K562 (cell line): ENCODE data around the gene APEX1. TPM values are rescaled to one million over a fixed set of nuclear protein-coding genes. Genes with fewer than 3 reads are reported as not detected.

Source experiments
- CREB1 ChIP-seq, 2 experiments: sonication (generic) in 1 of 2; formaldehyde crosslinking in 1 of 2; IDR thresholded peaks; 2 replicates each; pipeline versions ENCODE4 v1.6.1 to v1.8.0; 2012 to 2022; ENCODE audit warnings: inconsistent platforms in 1 of 2, mild to moderate bottlenecking in 1 of 2, missing genetic modification reagents in 1 of 2, moderate library complexity in 1 of 2
- GABPB2 ChIP-seq: fragments of 250-450 bp; sonication (Bioruptor Pico); conservative IDR thresholded peaks from 2 replicates; pipeline ENCODE4 v1.5.1; 2021; ENCODE audit warnings: mild to moderate bottlenecking
- NCOA6 ChIP-seq: fragments of 450-650 bp; IDR thresholded peaks from 2 replicates; pipeline ENCODE4 v1.6.1; 2017; ENCODE audit warnings: mild to moderate bottlenecking
- NFE2L1 ChIP-seq: fragments of 450-650 bp; IDR thresholded peaks from 2 replicates; pipeline ENCODE4 v1.6.1; 2016; ENCODE audit warnings: missing genetic modification characterization, low read depth, mild to moderate bottlenecking, missing compliant biosample characterization, moderate library complexity, borderline replicate concordance
- POLR2AphosphoS2 ChIP-seq: IDR thresholded peaks from 2 replicates; pipeline ENCODE4 v1.6.1; 2012; ENCODE audit warnings: low read length, improper control_type of control experiment
- PTBP1 ChIP-seq: fragments of 200-400 bp; formaldehyde crosslinking; IDR thresholded peaks from 2 replicates; pipeline ENCODE4 v1.6.1; 2017; ENCODE audit warnings: low read depth, low read length
- SREBF1 ChIP-seq: fragments of 150-350 bp; IDR thresholded peaks from 2 replicates; pipeline ENCODE4 v1.6.1; 2014; ENCODE audit warnings: antibody characterized with exemption, low read depth, low read length, borderline replicate concordance
- STAG1 ChIP-seq: sonication (generic); formaldehyde crosslinking; IDR thresholded peaks from 2 replicates; pipeline ENCODE4 v1.5.0; 2020; ENCODE audit warnings: missing genetic modification reagents, borderline replicate concordance
- ZFP1 ChIP-seq: fragments of 450-650 bp; formaldehyde crosslinking; IDR thresholded peaks from 2 replicates; pipeline ENCODE4 v1.4.0; 2020; ENCODE audit warnings: mild to moderate bottlenecking, mixed read lengths
- polyA plus RNA-seq, 8 experiments: library from polyadenylated mRNA; depleted of rRNA in 4 of 8; stranded (reverse) in 5 of 8; unstranded in 3 of 8; fragments of >200 nt; fragmentation: Nextera tagmentation in 2 of 8; fragmentation: Illumina TruSeq in 1 of 8; extraction: Ambion mirVana in 2 of 8; extraction: Trizol in 1 of 8; gene quantifications; 2 replicates each; pipeline versions ENCODE4 v1.2.1 to v1.2.3, GENCODE V29; 2011 to 2014; ENCODE audit warnings: inconsistent platforms in 1 of 8, missing spikeins in 1 of 8
- total RNA-seq, 7 experiments: library from RNA; depleted of rRNA in 6 of 7; stranded (reverse); fragments of >200 nt in 6 of 7; fragmentation: Illumina TruSeq in 2 of 7; extraction: Trizol in 2 of 7; gene quantifications; 2 replicates each; pipeline versions ENCODE4 v1.2.1 to v1.2.3, GENCODE V29; 2011 to 2021; ENCODE audit warnings: low replicate concordance in 1 of 7
- TF ChIP-seq, protein P1 (sequence below): IDR thresholded peaks from 3 replicates; pipeline ENCODE4 v1.6.1; 2011; ENCODE audit warnings: borderline replicate concordance, mild to moderate bottlenecking, moderate library complexity; ENCODE audit not compliant: insufficient read length; ENCODE audit errors: extremely low read depth
- TF ChIP-seq, protein P2 (sequence below): fragments of 250-450 bp; sonication (Bioruptor Pico); IDR thresholded peaks from 2 replicates; pipeline ENCODE4 v1.4.0; 2020; ENCODE audit warnings: mild to moderate bottlenecking, moderate library complexity
- TF ChIP-seq, protein P3 (sequence below): sonication (generic); formaldehyde crosslinking; IDR thresholded peaks from 2 replicates; pipeline ENCODE4 v1.8.1; 2023; ENCODE audit warnings: mild to moderate bottlenecking, missing genetic modification reagents
- TF ChIP-seq, protein P4 (sequence below): fragments of 250-450 bp; sonication (Bioruptor Pico); IDR thresholded peaks from 2 replicates; pipeline ENCODE4 v1.8.0; 2022; ENCODE audit warnings: moderate library complexity, mild to moderate bottlenecking, inconsistent platforms
- TF ChIP-seq, protein P5 (sequence below): fragments of 250-450 bp; sonication (Bioruptor Pico); IDR thresholded peaks from 2 replicates; pipeline ENCODE4 v1.8.0; 2022; ENCODE audit warnings: moderate library complexity, mild to moderate bottlenecking, inconsistent platforms

The APEX1 gene
- total and polyA plus RNA-seq, 9 of the 15 experiments (the other 6 are each of a cell fraction or from before 2014, with no cell fraction given) = 50.2 to 274 (median 158) TPM

DNA sequence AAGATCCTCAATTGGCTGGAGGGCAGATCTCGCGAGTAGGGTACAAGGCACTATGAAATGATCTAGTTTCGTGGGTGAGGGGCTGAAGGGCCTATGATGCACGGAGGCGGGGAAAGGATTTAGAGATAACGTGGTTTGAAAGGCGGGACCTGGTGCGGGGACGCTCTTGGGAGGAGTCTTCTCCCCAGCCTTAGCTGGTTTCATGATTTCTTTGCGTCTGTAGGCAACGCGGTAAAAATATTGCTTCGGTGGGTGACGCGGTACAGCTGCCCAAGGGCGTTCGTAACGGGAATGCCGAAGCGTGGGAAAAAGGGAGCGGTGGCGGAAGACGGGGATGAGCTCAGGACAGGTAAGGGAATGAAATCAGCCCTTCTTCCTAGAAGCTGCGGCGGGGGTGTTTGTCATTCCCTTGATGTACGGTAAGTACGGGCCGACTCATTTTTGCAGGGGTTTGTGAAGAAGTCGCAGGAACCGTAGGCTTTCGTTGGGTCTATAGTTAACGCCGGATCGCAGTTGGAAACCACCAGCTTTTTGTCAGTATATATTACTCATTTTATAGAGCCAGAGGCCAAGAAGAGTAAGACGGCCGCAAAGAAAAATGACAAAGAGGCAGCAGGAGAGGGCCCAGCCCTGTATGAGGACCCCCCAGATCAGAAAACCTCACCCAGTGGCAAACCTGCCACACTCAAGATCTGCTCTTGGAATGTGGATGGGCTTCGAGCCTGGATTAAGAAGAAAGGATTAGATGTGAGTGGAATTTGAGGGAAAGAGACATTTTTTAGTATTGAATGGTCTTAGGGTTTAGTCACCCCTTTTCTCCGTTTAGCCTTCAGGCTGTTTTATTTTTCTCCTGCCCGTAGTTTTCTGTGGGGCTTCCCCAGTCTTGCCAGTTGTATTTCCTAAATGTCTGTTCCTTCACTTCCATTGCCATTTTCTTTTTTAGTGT is 602 bp downstream of the APEX1 start (continued):
- TF ChIP-seq, protein P1, sequence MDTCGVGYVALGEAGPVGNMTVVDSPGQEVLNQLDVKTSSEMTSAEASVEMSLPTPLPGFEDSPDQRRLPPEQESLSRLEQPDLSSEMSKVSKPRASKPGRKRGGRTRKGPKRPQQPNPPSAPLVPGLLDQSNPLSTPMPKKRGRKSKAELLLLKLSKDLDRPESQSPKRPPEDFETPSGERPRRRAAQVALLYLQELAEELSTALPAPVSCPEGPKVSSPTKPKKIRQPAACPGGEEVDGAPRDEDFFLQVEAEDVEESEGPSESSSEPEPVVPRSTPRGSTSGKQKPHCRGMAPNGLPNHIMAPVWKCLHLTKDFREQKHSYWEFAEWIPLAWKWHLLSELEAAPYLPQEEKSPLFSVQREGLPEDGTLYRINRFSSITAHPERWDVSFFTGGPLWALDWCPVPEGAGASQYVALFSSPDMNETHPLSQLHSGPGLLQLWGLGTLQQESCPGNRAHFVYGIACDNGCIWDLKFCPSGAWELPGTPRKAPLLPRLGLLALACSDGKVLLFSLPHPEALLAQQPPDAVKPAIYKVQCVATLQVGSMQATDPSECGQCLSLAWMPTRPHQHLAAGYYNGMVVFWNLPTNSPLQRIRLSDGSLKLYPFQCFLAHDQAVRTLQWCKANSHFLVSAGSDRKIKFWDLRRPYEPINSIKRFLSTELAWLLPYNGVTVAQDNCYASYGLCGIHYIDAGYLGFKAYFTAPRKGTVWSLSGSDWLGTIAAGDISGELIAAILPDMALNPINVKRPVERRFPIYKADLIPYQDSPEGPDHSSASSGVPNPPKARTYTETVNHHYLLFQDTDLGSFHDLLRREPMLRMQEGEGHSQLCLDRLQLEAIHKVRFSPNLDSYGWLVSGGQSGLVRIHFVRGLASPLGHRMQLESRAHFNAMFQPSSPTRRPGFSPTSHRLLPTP = no peak
- TF ChIP-seq CREB1 (IDR thresholded peaks at IDR 0.05) (0 out of 2 replicates have a peak, but pooled peaks have one; percentile 7), CREB1 (CRISPR knock-in tag; IDR thresholded peaks at IDR 0.05) (peak; percentile 38; the same call in 1 of the 2 replicates), PTBP1 (no peak), STAG1 (CRISPR knock-in tag) (no peak), NFE2L1 (tag) (no peak), ZFP1 (CRISPR knock-in tag) (no peak), GABPB2 (CRISPR knock-in tag) (no peak), NCOA6 (no peak), SREBF1 (no peak), POLR2AphosphoS2 (no peak)
- TF ChIP-seq, protein P2, sequence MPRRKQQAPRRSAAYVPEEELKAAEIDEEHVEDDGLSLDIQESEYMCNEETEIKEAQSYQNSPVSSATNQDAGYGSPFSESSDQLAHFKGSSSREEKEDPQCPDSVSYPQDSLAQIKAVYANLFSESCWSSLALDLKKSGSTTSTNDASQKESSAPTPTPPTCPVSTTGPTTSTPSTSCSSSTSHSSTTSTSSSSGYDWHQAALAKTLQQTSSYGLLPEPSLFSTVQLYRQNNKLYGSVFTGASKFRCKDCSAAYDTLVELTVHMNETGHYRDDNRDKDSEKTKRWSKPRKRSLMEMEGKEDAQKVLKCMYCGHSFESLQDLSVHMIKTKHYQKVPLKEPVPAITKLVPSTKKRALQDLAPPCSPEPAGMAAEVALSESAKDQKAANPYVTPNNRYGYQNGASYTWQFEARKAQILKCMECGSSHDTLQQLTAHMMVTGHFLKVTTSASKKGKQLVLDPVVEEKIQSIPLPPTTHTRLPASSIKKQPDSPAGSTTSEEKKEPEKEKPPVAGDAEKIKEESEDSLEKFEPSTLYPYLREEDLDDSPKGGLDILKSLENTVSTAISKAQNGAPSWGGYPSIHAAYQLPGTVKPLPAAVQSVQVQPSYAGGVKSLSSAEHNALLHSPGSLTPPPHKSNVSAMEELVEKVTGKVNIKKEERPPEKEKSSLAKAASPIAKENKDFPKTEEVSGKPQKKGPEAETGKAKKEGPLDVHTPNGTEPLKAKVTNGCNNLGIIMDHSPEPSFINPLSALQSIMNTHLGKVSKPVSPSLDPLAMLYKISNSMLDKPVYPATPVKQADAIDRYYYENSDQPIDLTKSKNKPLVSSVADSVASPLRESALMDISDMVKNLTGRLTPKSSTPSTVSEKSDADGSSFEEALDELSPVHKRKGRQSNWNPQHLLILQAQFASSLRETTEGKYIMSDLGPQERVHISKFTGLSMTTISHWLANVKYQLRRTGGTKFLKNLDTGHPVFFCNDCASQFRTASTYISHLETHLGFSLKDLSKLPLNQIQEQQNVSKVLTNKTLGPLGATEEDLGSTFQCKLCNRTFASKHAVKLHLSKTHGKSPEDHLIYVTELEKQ (CRISPR knock-in tag) = no peak
- TF ChIP-seq, protein P3, sequence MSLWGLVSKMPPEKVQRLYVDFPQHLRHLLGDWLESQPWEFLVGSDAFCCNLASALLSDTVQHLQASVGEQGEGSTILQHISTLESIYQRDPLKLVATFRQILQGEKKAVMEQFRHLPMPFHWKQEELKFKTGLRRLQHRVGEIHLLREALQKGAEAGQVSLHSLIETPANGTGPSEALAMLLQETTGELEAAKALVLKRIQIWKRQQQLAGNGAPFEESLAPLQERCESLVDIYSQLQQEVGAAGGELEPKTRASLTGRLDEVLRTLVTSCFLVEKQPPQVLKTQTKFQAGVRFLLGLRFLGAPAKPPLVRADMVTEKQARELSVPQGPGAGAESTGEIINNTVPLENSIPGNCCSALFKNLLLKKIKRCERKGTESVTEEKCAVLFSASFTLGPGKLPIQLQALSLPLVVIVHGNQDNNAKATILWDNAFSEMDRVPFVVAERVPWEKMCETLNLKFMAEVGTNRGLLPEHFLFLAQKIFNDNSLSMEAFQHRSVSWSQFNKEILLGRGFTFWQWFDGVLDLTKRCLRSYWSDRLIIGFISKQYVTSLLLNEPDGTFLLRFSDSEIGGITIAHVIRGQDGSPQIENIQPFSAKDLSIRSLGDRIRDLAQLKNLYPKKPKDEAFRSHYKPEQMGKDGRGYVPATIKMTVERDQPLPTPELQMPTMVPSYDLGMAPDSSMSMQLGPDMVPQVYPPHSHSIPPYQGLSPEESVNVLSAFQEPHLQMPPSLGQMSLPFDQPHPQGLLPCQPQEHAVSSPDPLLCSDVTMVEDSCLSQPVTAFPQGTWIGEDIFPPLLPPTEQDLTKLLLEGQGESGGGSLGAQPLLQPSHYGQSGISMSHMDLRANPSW (CRISPR knock-in tag) = no peak
- TF ChIP-seq, protein P4, sequence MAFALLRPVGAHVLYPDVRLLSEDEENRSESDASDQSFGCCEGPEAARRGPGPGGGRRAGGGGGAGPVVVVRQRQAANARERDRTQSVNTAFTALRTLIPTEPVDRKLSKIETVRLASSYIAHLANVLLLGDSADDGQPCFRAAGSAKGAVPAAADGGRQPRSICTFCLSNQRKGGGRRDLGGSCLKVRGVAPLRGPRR = no peak
- TF ChIP-seq, protein P5, sequence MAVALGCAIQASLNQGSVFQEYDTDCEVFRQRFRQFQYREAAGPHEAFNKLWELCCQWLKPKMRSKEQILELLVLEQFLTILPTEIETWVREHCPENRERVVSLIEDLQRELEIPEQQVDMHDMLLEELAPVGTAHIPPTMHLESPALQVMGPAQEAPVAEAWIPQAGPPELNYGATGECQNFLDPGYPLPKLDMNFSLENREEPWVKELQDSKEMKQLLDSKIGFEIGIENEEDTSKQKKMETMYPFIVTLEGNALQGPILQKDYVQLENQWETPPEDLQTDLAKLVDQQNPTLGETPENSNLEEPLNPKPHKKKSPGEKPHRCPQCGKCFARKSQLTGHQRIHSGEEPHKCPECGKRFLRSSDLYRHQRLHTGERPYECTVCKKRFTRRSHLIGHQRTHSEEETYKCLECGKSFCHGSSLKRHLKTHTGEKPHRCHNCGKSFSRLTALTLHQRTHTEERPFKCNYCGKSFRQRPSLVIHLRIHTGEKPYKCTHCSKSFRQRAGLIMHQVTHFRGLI (CRISPR knock-in tag) = no peak
